Fibroblast of lung (primary cell): Measurements from ENCODE around the gene DSCAML1. TPM values are rescaled to one million over a fixed set of nuclear protein-coding genes. Genes with fewer than 3 reads are reported as not detected.

Experiments used
- DNase-seq, 2 donors: peaks; one replicate each; pipeline versions ENCODE4 v3.0.0 to v3.0.0-alpha.2; 2010; ENCODE audit warnings: low read depth in 2 of 2
- H2AFZ ChIP-seq: 2 replicates; pipeline ENCODE4 v1.5.1; 2012; ENCODE audit warnings: low read length, control low read depth, inconsistent platforms
- H3K27ac ChIP-seq: 2 replicates; pipeline ENCODE4 v1.5.1; 2011; ENCODE audit warnings: low read length, control low read depth; ENCODE audit not compliant: insufficient read depth
- H3K27me3 ChIP-seq: 2 replicates; pipeline ENCODE4 v1.5.1; 2011; ENCODE audit warnings: mild to moderate bottlenecking, low read length; ENCODE audit not compliant: control insufficient read depth, insufficient read depth
- H3K36me3 ChIP-seq: 2 replicates; pipeline ENCODE4 v1.5.1; 2011; ENCODE audit warnings: low read length; ENCODE audit not compliant: control insufficient read depth, insufficient read depth
- H3K4me1 ChIP-seq: 2 replicates; pipeline ENCODE4 v1.5.1; 2011; ENCODE audit warnings: low read length; ENCODE audit not compliant: control insufficient read depth, insufficient read depth; ENCODE audit errors: extremely low read depth
- H3K4me2 ChIP-seq: 2 replicates; pipeline ENCODE4 v1.5.1; 2011; ENCODE audit warnings: low read length, control low read depth; ENCODE audit not compliant: insufficient read depth; ENCODE audit errors: extremely low read depth
- H3K4me3 ChIP-seq, 4 experiments: fragments of 200-600 bp in 1 of 4; sonication (generic) in 1 of 4; replicated peaks in 1 of 4; 2 replicates each; pipeline ENCODE4 v1.5.1; 2011 to 2016; ENCODE audit warnings: low read length in 4 of 4, low read depth in 3 of 4, mild to moderate bottlenecking in 3 of 4, control low read depth in 2 of 4, inconsistent platforms in 1 of 4, mixed read lengths in 1 of 4; ENCODE audit not compliant: insufficient read depth in 1 of 4; ENCODE audit errors: control extremely low read depth in 1 of 4
- H3K79me2 ChIP-seq: 2 replicates; pipeline ENCODE4 v1.5.1; 2012; ENCODE audit warnings: mild to moderate bottlenecking, low read length, inconsistent platforms; ENCODE audit not compliant: control insufficient read depth, insufficient read depth
- H3K9ac ChIP-seq: 2 replicates; pipeline ENCODE4 v1.5.1; 2011; ENCODE audit warnings: mild to moderate bottlenecking, low read length, control low read depth; ENCODE audit not compliant: insufficient read depth
- H3K9me3 ChIP-seq: 2 replicates; pipeline ENCODE4 v1.5.1; 2012; ENCODE audit warnings: low read depth, low read length; ENCODE audit not compliant: control insufficient read depth, insufficient read depth
- H4K20me1 ChIP-seq: 2 replicates; pipeline ENCODE4 v1.5.1; 2011; ENCODE audit warnings: low read length; ENCODE audit not compliant: control insufficient read depth, insufficient read depth; ENCODE audit errors: extremely low read depth
- EZH2 ChIP-seq: IDR thresholded peaks from 2 replicates; pipeline ENCODE4 v1.5.1; 2012; ENCODE audit warnings: low read length, control low read depth, mild to moderate bottlenecking; ENCODE audit errors: missing control alignments
- polyA plus RNA-seq, 2 donors: library from polyadenylated mRNA; depleted of rRNA in 1 of 2; stranded (reverse) in 1 of 2; unstranded in 1 of 2; fragments of >200 nt; gene quantifications; 2 replicates each; pipeline ENCODE4 v1.2.1, GENCODE V29; 2011 to 2012; ENCODE audit warnings: missing spikeins in 1 of 2
- total RNA-seq: library from RNA; depleted of rRNA; stranded (reverse); fragments of >200 nt; gene quantifications from 2 replicates; pipeline ENCODE4 v1.2.1, GENCODE V29; 2014
- TF ChIP-seq, protein P1 (sequence below), 2 donors: IDR thresholded peaks in 1 of 2; conservative IDR thresholded peaks in 1 of 2; 1 replicate in 1 of 2; 2 replicates in 1 of 2; pipeline ENCODE4 v1.5.1; 2011 to 2012; ENCODE audit warnings: low read length in 2 of 2, control low read depth in 1 of 2, inconsistent platforms in 1 of 2, low read depth in 1 of 2, mild to moderate bottlenecking in 1 of 2

Gene DSCAML1
- total and polyA plus RNA-seq, 2 donors (not counting 1 experiment from before 2014, with no cell fraction given), result not detected

DNA sequence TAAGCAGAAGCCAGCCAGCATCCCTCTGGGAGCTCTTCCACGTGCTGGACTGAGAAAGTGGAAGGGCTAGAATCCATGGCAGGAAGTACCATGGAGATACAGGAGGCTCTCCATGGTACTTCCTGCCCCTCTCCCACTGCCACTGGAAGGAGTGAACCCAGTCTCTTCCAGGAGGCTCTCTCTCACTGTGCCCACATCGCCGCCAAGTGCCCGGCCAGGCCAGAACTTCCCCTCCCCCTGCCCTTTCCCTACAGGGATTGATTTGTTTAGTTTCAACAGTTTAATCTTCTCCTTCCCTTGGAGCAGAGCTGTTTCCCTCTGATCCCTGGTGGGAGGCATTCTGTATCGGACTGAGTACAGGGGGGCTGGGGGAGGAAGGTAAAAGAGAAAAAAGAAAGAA is 133.6 kb downstream of the DSCAML1 start:
- no peak overlapping the region for H3K27ac ChIP-seq
- no peak for DNase-seq
- TF ChIP-seq EZH2, result no peak
- TF ChIP-seq, protein P1, sequence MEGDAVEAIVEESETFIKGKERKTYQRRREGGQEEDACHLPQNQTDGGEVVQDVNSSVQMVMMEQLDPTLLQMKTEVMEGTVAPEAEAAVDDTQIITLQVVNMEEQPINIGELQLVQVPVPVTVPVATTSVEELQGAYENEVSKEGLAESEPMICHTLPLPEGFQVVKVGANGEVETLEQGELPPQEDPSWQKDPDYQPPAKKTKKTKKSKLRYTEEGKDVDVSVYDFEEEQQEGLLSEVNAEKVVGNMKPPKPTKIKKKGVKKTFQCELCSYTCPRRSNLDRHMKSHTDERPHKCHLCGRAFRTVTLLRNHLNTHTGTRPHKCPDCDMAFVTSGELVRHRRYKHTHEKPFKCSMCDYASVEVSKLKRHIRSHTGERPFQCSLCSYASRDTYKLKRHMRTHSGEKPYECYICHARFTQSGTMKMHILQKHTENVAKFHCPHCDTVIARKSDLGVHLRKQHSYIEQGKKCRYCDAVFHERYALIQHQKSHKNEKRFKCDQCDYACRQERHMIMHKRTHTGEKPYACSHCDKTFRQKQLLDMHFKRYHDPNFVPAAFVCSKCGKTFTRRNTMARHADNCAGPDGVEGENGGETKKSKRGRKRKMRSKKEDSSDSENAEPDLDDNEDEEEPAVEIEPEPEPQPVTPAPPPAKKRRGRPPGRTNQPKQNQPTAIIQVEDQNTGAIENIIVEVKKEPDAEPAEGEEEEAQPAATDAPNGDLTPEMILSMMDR (conservative IDR thresholded peaks at IDR 0.05 in 1 of 2, IDR thresholded peaks at IDR 0.05 in 1 of 2; ENCODE audit: low read depth in 1 of 2, low read length in 2 of 2), result no peak
- H2AFZ ChIP-seq, result no peak overlapping the region
- H3K79me2 ChIP-seq, result no peaks in the 10 kb centered on the region
- H3K9ac ChIP-seq, result no peak overlapping the region
- H3K9me3 ChIP-seq, result no peaks in the 10 kb centered on the region
- H3K36me3 ChIP-seq, result no peaks in the 10 kb centered on the region
- no peak overlapping the region for H3K4me3 ChIP-seq
- no peak overlapping the region for H3K4me2 ChIP-seq
- no peaks in the 10 kb centered on the region for H3K4me1 ChIP-seq
- H3K27me3 ChIP-seq, result no peaks in the 10 kb centered on the region
- no peaks in the 10 kb centered on the region for H4K20me1 ChIP-seq

DNA sequence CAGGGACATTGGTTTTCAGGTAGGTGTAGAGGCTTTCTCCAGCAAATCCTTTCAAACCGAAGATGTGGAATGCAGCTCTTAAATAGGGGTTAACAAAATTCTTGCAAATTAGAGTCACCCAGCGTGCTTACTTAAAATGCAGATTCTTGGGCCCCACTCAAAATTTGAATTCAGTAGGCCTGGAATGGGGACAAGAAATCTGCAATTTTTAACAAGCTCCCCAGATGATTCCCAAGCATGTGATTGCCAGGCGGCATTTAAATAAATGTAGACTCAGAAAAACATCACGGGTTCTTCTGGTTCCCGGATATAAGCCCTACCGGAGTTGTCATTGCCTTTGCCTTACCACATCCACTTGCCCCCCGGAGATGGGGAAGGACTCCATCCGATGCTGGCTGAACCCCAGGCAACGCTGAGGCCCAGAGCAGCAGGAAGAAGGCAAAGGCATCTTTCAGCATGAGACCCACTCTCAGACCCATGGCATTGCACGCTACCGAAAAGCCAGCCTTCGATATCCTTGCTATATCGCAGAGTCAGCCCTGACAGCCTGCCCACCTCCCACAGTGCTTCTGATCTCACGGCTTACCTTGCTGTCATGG is 134.2 kb downstream of the DSCAML1 start:
- TF ChIP-seq, protein P1 (conservative IDR thresholded peaks at IDR 0.05 in 1 of 2, IDR thresholded peaks at IDR 0.05 in 1 of 2; ENCODE audit: low read depth in 1 of 2, low read length in 2 of 2), result no peak
- TF ChIP-seq EZH2, result no peak
- Histone ChIP-seq H3K79me2 (no peaks in the 10 kb centered on the region), H3K9ac (no peak overlapping the region), H3K4me2 (no peak overlapping the region), H3K27ac (no peak overlapping the region), H3K9me3 (no peaks in the 10 kb centered on the region), H3K4me3 (no peak overlapping the region), H3K4me1 (no peaks in the 10 kb centered on the region), H4K20me1 (no peaks in the 10 kb centered on the region), H2AFZ (no peak overlapping the region), H3K36me3 (no peaks in the 10 kb centered on the region), H3K27me3 (no peaks in the 10 kb centered on the region)
- DNase-seq, result no peak

DNA sequence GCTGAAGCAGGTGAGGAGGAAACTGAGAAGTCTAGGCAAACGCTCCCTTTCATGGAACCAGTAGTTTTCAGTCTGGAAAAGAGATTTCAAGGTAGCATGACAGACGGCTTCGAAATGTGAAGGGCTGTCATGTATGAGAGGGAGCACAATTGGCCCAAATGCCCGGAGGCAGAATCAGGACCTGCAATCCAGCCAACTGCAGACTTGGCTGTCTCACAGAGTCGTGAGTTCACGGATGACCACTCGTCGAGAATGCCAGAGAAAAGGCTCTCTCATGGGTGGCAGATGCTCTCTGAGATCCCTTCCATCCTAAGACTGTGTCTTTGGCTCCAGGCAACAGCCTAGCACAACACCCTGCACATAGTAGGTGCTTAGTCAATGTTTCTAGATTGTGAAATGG is 134.8 kb downstream of the DSCAML1 start:
- Histone ChIP-seq H3K9ac (no peak overlapping the region), H4K20me1 (no peaks in the 10 kb centered on the region), H3K9me3 (no peaks in the 10 kb centered on the region), H3K4me3 (no peak overlapping the region), H3K79me2 (no peaks in the 10 kb centered on the region), H3K4me1 (no peaks in the 10 kb centered on the region), H3K27ac (no peak overlapping the region), H3K36me3 (no peaks in the 10 kb centered on the region), H2AFZ (no peak overlapping the region), H3K4me2 (no peak overlapping the region), H3K27me3 (no peaks in the 10 kb centered on the region)
- no peak for TF ChIP-seq EZH2
- TF ChIP-seq, protein P1 (conservative IDR thresholded peaks at IDR 0.05 in 1 of 2, IDR thresholded peaks at IDR 0.05 in 1 of 2; ENCODE audit: low read depth in 1 of 2, low read length in 2 of 2), result no peak
- DNase-seq, result no peak
